ENCODE results near the gene EPHA5. TPM values are rescaled to one million over a fixed set of nuclear protein-coding genes. Genes with fewer than 3 reads are reported as not detected.

The EPHA5 gene
- total RNA-seq, 1 donor from 2014 or later: 1.2 TPM

GRCh38 chr4:65336465-65336864, 333.8 kb downstream of the EPHA5 start:
- H3K36me3 Mint-ChIP-seq (ENCODE audit: low read depth, unreplicated experiment): no peaks in the 10 kb centered on the region
- Histone ChIP-seq H4K20me1 (ENCODE audit: insufficient read depth, low read length) (no peaks in the 10 kb centered on the region), H3K27me3 (ENCODE audit: insufficient read depth, low read length) (no peaks in the 10 kb centered on the region), H3K4me1 (ENCODE audit: insufficient read depth, low read length) (no peaks in the 10 kb centered on the region), H3K4me3 (ENCODE audit: insufficient read depth, low read depth, low read length) (no peak overlapping the region), H3K27ac (ENCODE audit: low read depth, low read length) (no peak overlapping the region), H3K36me3 (ENCODE audit: insufficient read depth, low read length) (peaks cover 2% of the 10 kb centered on the region), H3K79me2 (ENCODE audit: insufficient read depth, low read length) (no peaks in the 10 kb centered on the region), H3K4me2 (ENCODE audit: low read length) (no peak overlapping the region), H2AFZ (ENCODE audit: low read depth, low read length) (no peak overlapping the region), H3K9me3 (ENCODE audit: insufficient read depth, low read depth, low read length) (no peaks in the 10 kb centered on the region), H3K9ac (ENCODE audit: low read length) (no peak overlapping the region)
- H3K27ac Mint-ChIP-seq (ENCODE audit: unreplicated experiment): no peak overlapping the region
- no peak overlapping the region for H3K4me3 Mint-ChIP-seq (ENCODE audit: unreplicated experiment)
- peaks cover 7% of the 10 kb centered on the region for H3K4me1 Mint-ChIP-seq (ENCODE audit: low read depth, unreplicated experiment)
- no peaks in the 10 kb centered on the region for H3K27me3 Mint-ChIP-seq (ENCODE audit: low read depth, unreplicated experiment)
- TF ChIP-seq CTCF (IDR thresholded peaks at IDR 0.05; ENCODE audit: insufficient read depth, low read depth, low read length) (no peak), EZH2 (IDR thresholded peaks at IDR 0.05; ENCODE audit: insufficient read depth, low read length) (no peak)
- FAIRE-seq (no peak), DNase-seq (ENCODE audit: low read depth) (no peak)
- H3K9me3 Mint-ChIP-seq (ENCODE audit: unreplicated experiment): no peaks in the 10 kb centered on the region

GRCh38 chr4:65316534-65316933, 353.8 kb downstream of the EPHA5 start:
- H3K27me3 Mint-ChIP-seq (ENCODE audit: low read depth, unreplicated experiment): no peaks in the 10 kb centered on the region
- H3K36me3 Mint-ChIP-seq (ENCODE audit: low read depth, unreplicated experiment): no peaks in the 10 kb centered on the region
- H3K4me1 ChIP-seq (ENCODE audit: insufficient read depth, low read length): no peaks in the 10 kb centered on the region
- H3K27me3 ChIP-seq (ENCODE audit: insufficient read depth, low read length): no peaks in the 10 kb centered on the region
- H3K9me3 Mint-ChIP-seq (ENCODE audit: unreplicated experiment): no peaks in the 10 kb centered on the region
- no peaks in the 10 kb centered on the region for H4K20me1 ChIP-seq (ENCODE audit: insufficient read depth, low read length)
- H3K4me3 Mint-ChIP-seq (ENCODE audit: unreplicated experiment): no peak overlapping the region
- no peaks in the 10 kb centered on the region for H3K79me2 ChIP-seq (ENCODE audit: insufficient read depth, low read length)
- DNase-seq (ENCODE audit: low read depth): no peak
- H2AFZ ChIP-seq (ENCODE audit: low read depth, low read length): no peak overlapping the region
- H3K36me3 ChIP-seq (ENCODE audit: insufficient read depth, low read length): no peaks in the 10 kb centered on the region
- no peak overlapping the region for H3K27ac Mint-ChIP-seq (ENCODE audit: unreplicated experiment)
- no peaks in the 10 kb centered on the region for H3K4me1 Mint-ChIP-seq (ENCODE audit: low read depth, unreplicated experiment)
- no peaks in the 10 kb centered on the region for H3K9me3 ChIP-seq (ENCODE audit: insufficient read depth, low read depth, low read length)
- H3K4me3 ChIP-seq (ENCODE audit: insufficient read depth, low read depth, low read length): no peak overlapping the region
- TF ChIP-seq EZH2 (IDR thresholded peaks at IDR 0.05; ENCODE audit: insufficient read depth, low read length) (no peak), CTCF (IDR thresholded peaks at IDR 0.05; ENCODE audit: insufficient read depth, low read depth, low read length) (no peak)
- H3K4me2 ChIP-seq (ENCODE audit: low read length): no peak overlapping the region
- FAIRE-seq: no peak
- H3K27ac ChIP-seq (ENCODE audit: low read depth, low read length): no peak overlapping the region
- no peak overlapping the region for H3K9ac ChIP-seq (ENCODE audit: low read length)

DNA sequence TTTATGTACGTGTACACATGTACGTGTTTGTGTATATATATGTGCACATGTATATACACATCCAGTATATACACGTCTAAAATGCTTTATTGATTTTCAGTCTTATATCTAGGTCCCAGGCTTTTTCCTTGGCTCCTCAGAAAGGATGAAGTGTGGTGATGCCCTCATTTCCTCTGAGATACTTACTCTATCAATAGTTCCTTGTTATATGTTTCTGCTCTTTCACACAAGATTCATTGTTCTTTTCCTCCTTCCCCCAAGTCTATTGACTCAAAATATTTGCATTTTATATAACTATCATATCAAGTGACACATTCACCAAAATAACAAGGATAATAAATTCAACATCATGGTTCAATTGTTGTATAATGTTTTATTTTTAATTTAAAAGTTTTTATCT, 359.2 kb downstream of the EPHA5 start:
- Mint-ChIP-seq H3K36me3 (ENCODE audit: low read depth, unreplicated experiment) (no peaks in the 10 kb centered on the region), H3K4me3 (ENCODE audit: unreplicated experiment) (no peak overlapping the region), H3K27ac (ENCODE audit: unreplicated experiment) (no peak overlapping the region), H3K27me3 (ENCODE audit: low read depth, unreplicated experiment) (no peaks in the 10 kb centered on the region), H3K9me3 (ENCODE audit: unreplicated experiment) (no peaks in the 10 kb centered on the region), H3K4me1 (ENCODE audit: low read depth, unreplicated experiment) (no peaks in the 10 kb centered on the region)
- Histone ChIP-seq H3K4me3 (ENCODE audit: insufficient read depth, low read depth, low read length) (no peak overlapping the region), H3K4me1 (ENCODE audit: insufficient read depth, low read length) (no peaks in the 10 kb centered on the region), H3K9ac (ENCODE audit: low read length) (no peak overlapping the region), H3K36me3 (ENCODE audit: insufficient read depth, low read length) (no peaks in the 10 kb centered on the region), H3K9me3 (ENCODE audit: insufficient read depth, low read depth, low read length) (no peaks in the 10 kb centered on the region), H3K27ac (ENCODE audit: low read depth, low read length) (no peak overlapping the region), H2AFZ (ENCODE audit: low read depth, low read length) (no peak overlapping the region), H3K4me2 (ENCODE audit: low read length) (no peak overlapping the region), H3K27me3 (ENCODE audit: insufficient read depth, low read length) (no peaks in the 10 kb centered on the region), H3K79me2 (ENCODE audit: insufficient read depth, low read length) (no peaks in the 10 kb centered on the region), H4K20me1 (ENCODE audit: insufficient read depth, low read length) (no peaks in the 10 kb centered on the region)
- no peak for DNase-seq (ENCODE audit: low read depth)
- FAIRE-seq: no peak
- no peak for TF ChIP-seq EZH2 (IDR thresholded peaks at IDR 0.05; ENCODE audit: insufficient read depth, low read length)

All from astrocyte (in vitro differentiated cells and primary cell).